Iris pigment epithelial cell (primary cell): ENCODE measurements around the gene TALDO1.

Source experiments
- DNase-seq: peaks from one replicate; pipeline ENCODE4 v3.0.0-alpha.2; 2011; ENCODE audit warnings: low read depth

Gene TALDO1

GRCh38 chr11:787084-787675, 39.9 kb downstream of the TALDO1 start:
- no peak for DNase-seq

GRCh38 chr11:788009-788640, 40.9 kb downstream of the TALDO1 start:
- DNase-seq, result no peak

GRCh38 chr11:788953-789940, 42.0 kb downstream of the TALDO1 start:
- no peak for DNase-seq

GRCh38 chr11:789943-790342, 42.7 kb downstream of the TALDO1 start, which contains the start of gene CEND1:
CEND1 (minus strand) TSS chr11:790090; CDS start chr11:788576, 1,514 bp downstream.
- DNase-seq, result peak; percentile 40

- no peak for DNase-seq
Observed at GRCh38 chr11:790721-791564, 43.7 kb downstream of the TALDO1 start.

GRCh38 chr11:791658-792534, 44.6 kb downstream of the TALDO1 start:
- no peak for DNase-seq

- no peak for DNase-seq
Observed at GRCh38 chr11:792535-792821, 45.2 kb downstream of the TALDO1 start.

- no peak for DNase-seq
Observed at GRCh38 chr11:792873-793272, 45.6 kb downstream of the TALDO1 start.

- no peak for DNase-seq
Observed at GRCh38 chr11:793556-793955, 46.3 kb downstream of the TALDO1 start.

- DNase-seq, result no peak
Observed at GRCh38 chr11:794013-794765, 46.9 kb downstream of the TALDO1 start.

- no peak for DNase-seq
Observed at GRCh38 chr11:794766-795633, 47.7 kb downstream of the TALDO1 start.

- peak; percentile 87 for DNase-seq
Observed at GRCh38 chr11:795634-796564, 48.6 kb downstream of the TALDO1 start.

GRCh38 chr11:796565-797295, 49.5 kb downstream of the TALDO1 start:
- DNase-seq, result no peak

GRCh38 chr11:797296-798092, 50.2 kb downstream of the TALDO1 start:
- peak; percentile 89 for DNase-seq

GRCh38 chr11:798093-798713, 50.9 kb downstream of the TALDO1 start, which contains the start of gene SLC25A22:
SLC25A22 (minus strand) TSS chr11:798281; CDS start chr11:795006, 3,275 bp downstream.
- peak; percentile 78 for DNase-seq
